GM21737 (cell line): ENCODE data around the gene PLEKHN1.

Experiments
- ATAC-seq: cut with Tn5 transposase; IDR thresholded peaks from one replicate; pipeline ENCODE4 v1.9.1; 2021; ENCODE audit warnings: mild to moderate bottlenecking, moderate library complexity; ENCODE audit not compliant: unreplicated experiment

Gene PLEKHN1

DNA sequence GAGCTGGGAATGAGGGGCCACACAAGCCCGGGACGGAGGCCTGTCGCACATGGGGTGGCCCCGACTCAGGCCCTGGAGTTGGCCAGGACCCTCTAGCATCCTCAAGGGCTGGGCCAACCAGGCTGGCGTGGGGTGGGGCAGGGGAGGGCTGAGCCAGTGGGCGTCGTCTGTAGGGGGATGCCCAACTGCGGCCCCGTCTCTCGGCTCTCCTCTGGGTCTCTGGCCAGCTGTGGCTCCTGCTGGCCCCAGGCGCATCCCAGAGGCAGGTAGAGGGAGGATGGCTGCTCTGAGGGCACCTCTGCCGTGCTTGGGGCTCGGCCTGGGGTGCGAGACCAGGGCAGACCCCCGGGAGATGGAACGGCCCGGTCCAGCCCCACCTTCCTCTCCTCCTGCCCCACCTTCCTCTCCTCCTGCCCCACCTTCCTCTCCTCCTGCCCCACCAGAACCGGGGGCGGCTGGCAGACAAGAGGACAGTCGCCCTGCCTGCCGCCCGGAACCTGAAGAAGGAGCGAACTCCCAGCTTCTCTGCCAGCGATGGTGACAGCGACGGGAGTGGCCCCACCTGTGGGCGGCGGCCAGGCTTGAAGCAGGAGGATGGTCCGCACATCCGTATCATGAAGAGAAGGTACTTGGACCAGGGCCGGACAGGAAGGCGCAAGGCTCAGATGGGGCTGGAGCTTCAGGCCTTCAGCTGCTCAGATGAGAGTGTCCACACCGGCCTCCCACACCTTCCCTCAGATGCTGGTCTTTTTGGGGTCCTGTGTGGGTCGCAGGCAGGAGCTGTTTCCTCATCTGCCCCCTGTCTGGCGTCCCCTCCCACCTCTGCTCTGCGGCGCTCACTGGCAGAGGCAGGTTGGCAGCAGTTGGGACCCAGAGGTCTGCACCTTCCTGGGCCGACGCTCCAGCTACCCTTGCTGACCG, 36.3 kb upstream of the PLEKHN1 start:
- ATAC-seq: no peak

- no peak for ATAC-seq
Observed at GRCh38 chr1:930633-931138, 35.6 kb upstream of the PLEKHN1 start.

DNA sequence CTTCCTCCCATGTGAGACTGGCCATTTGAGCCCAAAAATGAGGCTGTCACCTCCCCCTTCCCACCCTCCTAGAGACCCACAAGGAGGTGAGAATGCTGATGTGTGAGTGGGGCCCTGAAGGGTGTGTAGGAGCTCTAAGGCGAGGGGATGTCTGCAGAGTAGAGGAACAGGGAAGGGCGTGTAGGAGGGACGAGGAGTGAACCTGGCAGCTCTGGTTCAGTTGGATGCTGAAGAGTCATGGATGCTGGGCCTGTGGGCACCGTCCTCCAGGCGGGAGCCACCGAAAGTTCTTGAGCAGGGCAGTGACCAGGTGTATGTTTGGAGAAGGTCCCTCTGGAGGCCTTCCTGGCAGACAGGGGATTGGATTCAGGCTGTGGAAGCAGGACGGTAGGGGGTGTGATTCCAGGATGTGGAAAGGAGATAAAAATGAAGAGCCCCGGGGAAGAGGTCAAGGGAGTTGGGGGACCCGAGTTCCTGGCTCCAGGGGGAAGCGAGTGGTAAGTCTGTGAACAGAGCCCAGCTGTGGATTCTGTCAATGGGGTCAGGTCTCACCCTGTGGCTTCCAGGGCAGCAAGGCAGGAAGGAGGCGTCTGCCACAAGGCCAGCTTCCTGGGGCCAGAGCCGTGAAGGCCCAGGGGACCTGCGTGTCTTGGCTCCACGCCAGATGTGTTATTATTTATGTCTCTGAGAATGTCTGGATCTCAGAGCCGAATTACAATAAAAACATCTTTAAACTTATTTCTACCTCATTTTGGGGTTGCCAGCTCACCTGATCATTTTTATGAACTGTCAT, 34.7 kb upstream of the PLEKHN1 start:
- no peak for ATAC-seq

GRCh38 chr1:932173-932510, 34.1 kb upstream of the PLEKHN1 start:
- no peak for ATAC-seq

- ATAC-seq: no peak
Observed at GRCh38 chr1:932776-933602, 33.3 kb upstream of the PLEKHN1 start.

- no peak for ATAC-seq
Observed at GRCh38 chr1:933603-933940, 32.7 kb upstream of the PLEKHN1 start.

DNA sequence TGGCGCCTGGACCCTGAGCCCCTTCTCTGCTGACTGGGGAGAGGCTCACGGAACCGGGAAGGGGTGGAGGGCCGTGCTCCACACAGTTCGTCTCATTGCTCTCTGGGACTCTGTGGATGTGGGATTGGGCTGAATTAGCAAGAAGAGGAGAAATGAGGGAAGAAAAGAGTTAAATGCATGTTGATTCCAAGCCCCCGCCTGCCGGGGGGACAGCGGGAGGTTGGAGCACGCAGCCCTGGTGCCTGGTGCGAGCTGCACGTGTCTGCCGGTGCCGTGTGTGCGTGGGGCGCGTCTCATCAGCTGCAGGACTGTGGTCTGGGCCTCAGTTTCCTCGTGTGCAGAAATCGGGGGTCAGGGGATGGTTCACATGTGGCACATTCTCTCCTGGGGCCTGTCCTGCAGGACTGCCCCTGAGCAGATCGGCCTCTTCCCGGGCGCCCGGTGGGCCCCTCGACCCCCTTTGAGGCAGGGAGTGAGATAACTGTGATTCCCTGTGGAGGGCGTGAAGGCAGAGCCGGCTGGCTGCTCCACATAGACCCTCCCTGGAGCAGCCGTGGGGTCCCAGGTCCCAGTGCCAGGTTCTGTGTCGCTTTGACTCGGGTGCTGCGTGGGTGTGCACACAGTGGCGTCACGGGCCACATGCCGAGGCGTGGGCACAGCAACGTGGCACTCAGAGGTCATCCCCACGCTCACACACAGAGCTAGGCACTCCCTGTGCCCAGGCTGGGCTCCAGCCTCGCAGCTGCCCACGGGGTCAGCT, 31.1 kb upstream of the PLEKHN1 start:
- no peak for ATAC-seq

- ATAC-seq: no peak
Observed at GRCh38 chr1:935751-936231, 30.5 kb upstream of the PLEKHN1 start.

GRCh38 chr1:936348-937264, 29.7 kb upstream of the PLEKHN1 start:
- no peak for ATAC-seq

DNA sequence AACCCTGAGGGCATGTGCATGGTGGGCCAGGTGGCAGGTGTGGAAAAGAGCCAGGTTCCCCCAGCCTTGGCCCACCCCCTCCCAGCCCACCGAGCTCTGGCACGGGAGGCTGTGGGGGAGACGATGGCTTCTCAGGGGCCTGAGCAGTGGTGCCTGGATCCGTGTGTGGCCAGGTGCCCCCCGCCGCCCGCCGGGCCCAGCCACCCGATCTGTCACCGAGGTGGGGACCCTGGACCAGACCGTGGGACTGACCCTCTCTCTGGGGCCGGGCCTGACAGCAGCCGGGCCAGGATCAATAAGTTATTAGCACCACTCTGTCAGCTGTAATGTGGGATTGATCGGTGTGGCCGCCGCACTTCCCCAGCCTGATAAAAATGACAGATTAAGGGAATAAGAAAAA, 28.8 kb upstream of the PLEKHN1 start:
- ATAC-seq: no peak

GRCh38 chr1:938088-938683, 28.1 kb upstream of the PLEKHN1 start:
- ATAC-seq: no peak

DNA sequence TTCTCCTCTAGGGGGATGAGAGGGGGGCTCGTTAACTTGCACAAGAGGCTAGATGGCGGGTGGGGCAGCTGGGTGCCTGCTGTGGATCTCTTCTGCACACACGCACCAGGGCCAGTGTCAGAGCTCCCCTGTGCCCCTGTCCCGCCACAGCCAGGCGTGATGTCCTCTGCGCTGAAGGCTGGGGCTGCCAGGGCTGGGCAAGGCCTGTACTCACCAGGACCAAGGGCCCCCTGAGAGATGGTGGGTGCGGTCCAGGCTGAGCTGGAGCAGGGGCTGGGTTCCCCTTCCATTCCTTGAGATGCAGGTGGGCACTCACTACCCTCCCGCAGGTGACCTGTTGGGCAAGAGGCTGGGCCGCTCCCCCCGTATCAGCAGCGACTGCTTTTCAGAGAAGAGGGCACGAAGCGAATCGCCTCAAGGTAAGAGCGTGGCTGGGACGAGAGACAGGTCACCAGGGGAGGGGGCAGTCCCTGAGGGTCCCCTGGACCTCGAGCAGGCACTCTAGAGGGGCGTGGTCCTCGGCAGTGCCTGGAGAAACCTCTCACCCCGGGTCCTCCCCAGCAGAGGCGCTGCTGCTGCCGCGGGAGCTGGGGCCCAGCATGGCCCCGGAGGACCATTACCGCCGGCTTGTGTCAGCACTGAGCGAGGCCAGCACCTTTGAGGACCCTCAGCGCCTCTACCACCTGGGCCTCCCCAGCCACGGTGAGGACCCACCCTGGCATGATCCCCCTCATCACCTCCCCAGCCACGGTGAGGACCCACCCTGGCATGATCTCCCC, 27.4 kb upstream of the PLEKHN1 start:
- ATAC-seq: no peak

GRCh38 chr1:939511-940106, 26.7 kb upstream of the PLEKHN1 start:
- no peak for ATAC-seq

GRCh38 chr1:940107-941014, 25.9 kb upstream of the PLEKHN1 start:
- ATAC-seq: no peak

DNA sequence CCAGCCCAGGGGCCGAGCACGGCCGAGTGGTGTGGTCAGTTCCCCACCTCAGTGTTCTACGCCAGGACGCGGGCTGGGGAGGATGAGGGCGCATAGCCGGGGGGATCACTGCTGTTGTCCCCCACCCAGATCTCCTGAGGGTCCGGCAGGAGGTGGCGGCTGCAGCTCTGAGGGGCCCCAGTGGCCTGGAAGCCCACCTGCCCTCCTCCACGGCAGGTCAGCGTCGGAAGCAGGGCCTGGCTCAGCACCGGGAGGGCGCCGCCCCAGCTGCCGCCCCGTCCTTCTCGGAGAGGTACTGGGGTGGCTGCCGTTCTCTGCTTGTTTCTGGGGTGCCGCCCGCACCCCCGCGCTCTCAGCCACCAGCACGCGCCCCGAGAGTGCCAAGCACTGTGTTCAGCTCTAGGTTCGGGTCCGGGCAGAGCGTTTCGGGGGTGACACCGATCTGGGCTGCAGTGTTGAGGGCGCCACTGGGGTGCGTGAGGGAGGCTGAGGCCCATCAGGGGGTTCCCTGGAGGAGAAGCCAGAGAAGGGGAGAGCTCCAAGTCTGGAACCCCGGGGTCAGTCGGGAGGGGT, 25.2 kb upstream of the PLEKHN1 start:
- ATAC-seq: no peak
